Naive thymus-derived CD4-positive, alpha-beta T cell (primary cell): ENCODE measurements around the gene IL36B. TPM values are rescaled to one million over a fixed set of nuclear protein-coding genes. Genes with fewer than 3 reads are reported as not detected.

Experiments used
- ATAC-seq: fragments of 150-1000 bp; cut with Tn5 transposase; 2 replicates; pipeline ENCODE4 v1.10.0; 2021; ENCODE audit warnings: mild to moderate bottlenecking, moderate library complexity
- CTCF ChIA-PET: fragments of 350-600 bp; sonication (Branson Sonifier 250); formaldehyde crosslinking; loops from one replicate; lab custom pipeline; 2021; ENCODE audit warnings: antibody characterized with exemption; lab: Charles Lee
- POLR2A ChIA-PET: fragments of 350-600 bp; sonication (Branson Sonifier 250); formaldehyde crosslinking; loops from one replicate; lab custom pipeline; 2021; ENCODE audit warnings: antibody characterized with exemption, inconsistent platforms; lab: Charles Lee
- DNase-seq, 9 donors: peaks; one replicate each; pipeline versions ENCODE4 v3.0.0 to v3.0.0-alpha.2; 2020 to 2022; ENCODE audit warnings: mixed read lengths in 1 of 9
- H3K27ac ChIP-seq: one replicate; pipeline ENCODE4 v1.7.0; 2013; ENCODE audit warnings: mild to moderate bottlenecking, low read depth, low read length, moderate library complexity
- H3K27me3 ChIP-seq, 2 donors: one replicate each; pipeline ENCODE4 v1.7.0; 2013; ENCODE audit warnings: low read length in 2 of 2, mild to moderate bottlenecking in 2 of 2, moderate library complexity in 2 of 2; ENCODE audit not compliant: control insufficient read depth in 2 of 2, insufficient read depth in 2 of 2
- H3K36me3 ChIP-seq, 3 experiments: 1 replicate in 2 of 3; 2 replicates in 1 of 3; pipeline ENCODE4 v1.7.0; 2013; ENCODE audit warnings: low read length in 3 of 3, mild to moderate bottlenecking in 3 of 3, moderate library complexity in 1 of 3; ENCODE audit not compliant: insufficient read depth in 3 of 3, control insufficient read depth in 2 of 3
- H3K4me1 ChIP-seq, 2 donors: one replicate each; pipeline ENCODE4 v1.7.0; 2013; ENCODE audit warnings: low read length in 2 of 2, mild to moderate bottlenecking in 2 of 2, moderate library complexity in 1 of 2; ENCODE audit not compliant: control insufficient read depth in 2 of 2, insufficient read depth in 2 of 2
- H3K4me3 ChIP-seq: 2 replicates; pipeline ENCODE4 v1.7.0; 2013; ENCODE audit warnings: mild to moderate bottlenecking, low read length
- H3K9me3 ChIP-seq, 3 experiments: 1 replicate in 2 of 3; 2 replicates in 1 of 3; pipeline ENCODE4 v1.7.0; 2013; ENCODE audit warnings: low read length in 3 of 3; ENCODE audit not compliant: control insufficient read depth in 2 of 3
- H3K27ac Mint-ChIP-seq, 9 donors: one replicate each; pipeline ENCODE4 v1.8.0; 2020 to 2022; ENCODE audit warnings: mixed read lengths in 9 of 9, mild to moderate bottlenecking in 8 of 9, moderate library complexity in 5 of 9, inconsistent platforms in 2 of 9
- H3K27me3 Mint-ChIP-seq, 5 donors: one replicate each; pipeline ENCODE4 v1.8.0; 2021 to 2022; ENCODE audit warnings: mixed read lengths in 5 of 5, mild to moderate bottlenecking in 1 of 5
- H3K36me3 Mint-ChIP-seq, 5 donors: one replicate each; pipeline ENCODE4 v1.8.0; 2020 to 2022; ENCODE audit warnings: mixed read lengths in 5 of 5, mild to moderate bottlenecking in 3 of 5, inconsistent platforms in 1 of 5
- H3K4me1 Mint-ChIP-seq, 7 donors: one replicate each; pipeline ENCODE4 v1.8.0; 2020 to 2022; ENCODE audit warnings: mixed read lengths in 7 of 7, mild to moderate bottlenecking in 3 of 7, inconsistent platforms in 1 of 7
- H3K4me3 Mint-ChIP-seq, 10 donors: one replicate each; pipeline ENCODE4 v1.8.0; 2020 to 2022; ENCODE audit warnings: mild to moderate bottlenecking in 10 of 10, mixed read lengths in 10 of 10, moderate library complexity in 6 of 10, inconsistent platforms in 2 of 10
- H3K9me3 Mint-ChIP-seq, 11 donors: one replicate each; pipeline ENCODE4 v1.8.0; 2020 to 2022; ENCODE audit warnings: mixed read lengths in 11 of 11, mild to moderate bottlenecking in 4 of 11, inconsistent platforms in 1 of 11, moderate library complexity in 1 of 11
- intact Hi-C, 2 donors: fragments of 100-400 bp; cut with micrococcal nuclease; formaldehyde crosslinking; loops; one replicate each; pipeline ENCODE4 v1.15.1; 2023
- polyA plus RNA-seq, 2 donors: library from polyadenylated mRNA; unstranded; fragments of 300-500 nt; fragmentation: Illumina TruSeq; gene quantifications; one replicate each; pipeline ENCODE4 v1.2.3, GENCODE V29; 2021
- total RNA-seq, 6 experiments: library from RNA in 5 of 6; stranded (reverse) in 5 of 6; gene quantifications; 1 replicate in 5 of 6; 2 replicates in 1 of 6; pipeline ENCODE4 v1.2.3 and lab custom pipeline; 2021 to 2026

Gene IL36B
- total and polyA plus RNA-seq, 7 experiments from 2014 or later: not detected

GRCh38 chr2:113064281-113064680 lies 11.6 kb upstream of the IL36B start:
- Mint-ChIP-seq H3K36me3 (peaks cover 0 to 5% (median 3%) of the 10 kb centered on the region in 5 donors), H3K4me1 (peaks cover 0 to 2% (median 0%) of the 10 kb centered on the region in 7 donors), H3K9me3 (peaks cover 0 to 7% (median 0%) of the 10 kb centered on the region in 11 donors), H3K27me3 (peaks cover 0 to 24% (median 0%) of the 10 kb centered on the region in 5 donors), H3K4me3 (no peak overlapping the region), H3K27ac (no peak overlapping the region)
- DNase-seq (no peak), ATAC-seq (no peak)
- ChIA-PET POLR2A (no interaction called here), CTCF (no interaction called here)
- Histone ChIP-seq H3K4me3 (no peak overlapping the region), H3K27me3 (no peaks in the 10 kb centered on the region), H3K9me3 (no peaks in the 10 kb centered on the region), H3K36me3 (no peaks in the 10 kb centered on the region), H3K4me1 (no peaks in the 10 kb centered on the region), H3K27ac (no peak overlapping the region)
- intact Hi-C loops: no loop called here

DNA sequence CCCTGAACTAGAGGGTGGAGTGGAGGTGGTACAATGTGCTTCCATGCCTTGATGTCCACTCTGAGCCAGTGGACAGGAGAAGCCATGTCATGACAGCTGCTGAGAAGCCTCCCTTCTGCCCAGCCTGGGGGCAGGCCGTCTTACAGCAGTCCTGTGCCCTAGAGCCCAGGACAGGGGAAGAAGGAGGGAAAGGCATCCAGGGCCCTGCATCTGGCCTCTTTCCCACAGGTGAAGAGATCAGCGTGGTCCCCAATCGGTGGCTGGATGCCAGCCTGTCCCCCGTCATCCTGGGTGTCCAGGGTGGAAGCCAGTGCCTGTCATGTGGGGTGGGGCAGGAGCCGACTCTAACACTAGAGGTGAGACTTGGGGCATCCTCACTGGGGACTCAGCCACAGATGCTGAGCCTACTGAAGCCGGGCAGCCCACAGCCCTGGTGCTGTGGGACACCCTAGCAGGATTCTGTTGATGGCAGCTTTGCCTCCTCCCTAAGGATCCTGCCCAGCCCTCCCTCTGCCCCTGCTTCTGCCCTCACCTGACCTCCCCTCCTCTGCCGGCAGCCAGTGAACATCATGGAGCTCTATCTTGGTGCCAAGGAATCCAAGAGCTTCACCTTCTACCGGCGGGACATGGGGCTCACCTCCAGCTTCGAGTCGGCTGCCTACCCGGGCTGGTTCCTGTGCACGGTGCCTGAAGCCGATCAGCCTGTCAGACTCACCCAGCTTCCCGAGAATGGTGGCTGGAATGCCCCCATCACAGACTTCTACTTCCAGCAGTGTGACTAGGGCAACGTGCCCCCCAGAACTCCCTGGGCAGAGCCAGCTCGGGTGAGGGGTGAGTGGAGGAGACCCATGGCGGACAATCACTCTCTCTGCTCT lies 9.5 kb upstream of the IL36B start:
- DNase-seq (no peak), ATAC-seq (no peak)
- Mint-ChIP-seq H3K9me3 (peaks cover 0 to 5% (median 0%) of the 10 kb centered on the region in 11 donors), H3K4me3 (no peak overlapping the region), H3K27me3 (peaks cover 0 to 14% (median 0%) of the 10 kb centered on the region in 5 donors), H3K36me3 (peaks cover 0 to 5% (median 2%) of the 10 kb centered on the region in 5 donors), H3K4me1 (peaks cover 0 to 2% (median 0%) of the 10 kb centered on the region in 7 donors), H3K27ac (peak overlapping the region in 1 of 9 donors; percentile 44)
- no peaks in the 10 kb centered on the region for H3K9me3 ChIP-seq
- H3K36me3 ChIP-seq: no peaks in the 10 kb centered on the region
- ChIA-PET CTCF (no interaction called here), POLR2A (no interaction called here)
- H3K27ac ChIP-seq: no peak overlapping the region
- no peaks in the 10 kb centered on the region for H3K27me3 ChIP-seq
- H3K4me1 ChIP-seq: no peaks in the 10 kb centered on the region
- intact Hi-C loops: no loop called here
- H3K4me3 ChIP-seq: no peak overlapping the region

DNA sequence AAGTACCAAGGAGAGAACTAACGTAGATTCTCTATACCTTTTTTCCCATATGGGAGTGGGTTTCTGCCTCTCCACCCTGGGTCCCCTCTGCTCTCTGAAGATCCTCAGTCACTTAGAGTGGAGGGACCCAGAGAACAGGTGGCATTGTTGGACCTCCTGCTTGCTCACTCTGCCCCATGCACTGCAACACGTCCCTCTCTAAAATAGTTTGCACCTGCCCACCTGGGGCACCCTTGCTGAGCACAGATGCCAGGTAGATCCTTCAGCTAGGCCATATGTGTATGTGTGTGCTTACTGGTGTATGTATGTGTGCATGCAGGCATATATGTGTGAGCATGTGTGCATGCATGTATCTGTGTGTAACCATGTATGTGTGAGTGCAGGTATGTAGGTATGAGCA lies 8.6 kb upstream of the IL36B start:
- ChIA-PET POLR2A (no interaction called here), CTCF (no interaction called here)
- Mint-ChIP-seq H3K27ac (peak overlapping the region in 1 of 9 donors; percentile 44), H3K4me3 (no peak overlapping the region), H3K4me1 (no peaks in the 10 kb centered on the region), H3K9me3 (peaks cover 0 to 6% (median under 1%) of the 10 kb centered on the region in 11 donors), H3K36me3 (peaks cover 0 to 5% (median 0%) of the 10 kb centered on the region in 5 donors), H3K27me3 (peaks cover 0 to 11% (median 0%) of the 10 kb centered on the region in 5 donors)
- H3K27ac ChIP-seq: no peak overlapping the region
- H3K4me1 ChIP-seq: no peaks in the 10 kb centered on the region
- intact Hi-C loops: no loop called here
- DNase-seq (no peak), ATAC-seq (no peak)
- no peaks in the 10 kb centered on the region for H3K27me3 ChIP-seq
- H3K9me3 ChIP-seq: no peaks in the 10 kb centered on the region
- no peak overlapping the region for H3K4me3 ChIP-seq
- no peaks in the 10 kb centered on the region for H3K36me3 ChIP-seq

DNA sequence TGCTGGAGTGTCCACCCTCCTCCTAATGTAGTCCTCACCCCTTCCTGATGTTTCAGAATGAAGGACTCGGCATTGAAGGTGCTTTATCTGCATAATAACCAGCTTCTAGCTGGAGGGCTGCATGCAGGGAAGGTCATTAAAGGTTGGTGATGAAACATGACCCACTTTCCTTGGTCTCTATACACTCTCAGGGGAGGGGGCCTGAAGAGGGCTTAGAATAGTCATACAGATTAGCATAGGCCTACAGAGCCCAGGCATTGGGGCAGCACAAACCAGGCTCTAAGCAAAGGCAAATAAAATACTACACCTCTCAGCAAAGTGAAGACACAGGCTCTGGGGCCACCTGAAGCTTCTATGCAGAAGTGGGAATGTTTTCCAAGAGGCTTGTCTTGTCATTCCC lies 8.1 kb upstream of the IL36B start:
- no peaks in the 10 kb centered on the region for H3K27me3 ChIP-seq
- peaks cover 0 to under 1% (median 0%) of the 10 kb centered on the region in 3 experiments for H3K9me3 ChIP-seq
- intact Hi-C loops: no loop called here
- no peak for DNase-seq
- Mint-ChIP-seq H3K4me1 (no peaks in the 10 kb centered on the region), H3K27me3 (peaks cover 0 to 11% (median 0%) of the 10 kb centered on the region in 5 donors), H3K27ac (no peak overlapping the region), H3K9me3 (peaks cover 0 to 11% (median 3%) of the 10 kb centered on the region in 11 donors), H3K4me3 (no peak overlapping the region), H3K36me3 (peaks cover 0 to 5% (median 1%) of the 10 kb centered on the region in 5 donors)
- H3K36me3 ChIP-seq: no peaks in the 10 kb centered on the region
- no peak for ATAC-seq
- CTCF ChIA-PET: no interaction called here
- H3K27ac ChIP-seq: no peak overlapping the region
- H3K4me3 ChIP-seq: no peak overlapping the region
- H3K4me1 ChIP-seq: no peaks in the 10 kb centered on the region
- POLR2A ChIA-PET: no interaction called here

GRCh38 chr2:113060396-113060795 lies 7.7 kb upstream of the IL36B start:
- no peak overlapping the region for H3K4me3 Mint-ChIP-seq
- no peaks in the 10 kb centered on the region for H3K4me1 Mint-ChIP-seq
- Histone ChIP-seq H3K27ac (no peak overlapping the region), H3K4me1 (no peaks in the 10 kb centered on the region), H3K9me3 (peaks cover 0 to 4% (median 0%) of the 10 kb centered on the region in 3 experiments), H3K36me3 (no peaks in the 10 kb centered on the region), H3K4me3 (no peak overlapping the region), H3K27me3 (no peaks in the 10 kb centered on the region)
- ATAC-seq (peak; percentile 22), DNase-seq (no peak)
- peaks cover 0 to 13% (median 7%) of the 10 kb centered on the region in 11 donors for H3K9me3 Mint-ChIP-seq
- H3K27ac Mint-ChIP-seq: no peak overlapping the region
- H3K27me3 Mint-ChIP-seq: peaks cover 0 to 11% (median 0%) of the 10 kb centered on the region in 5 donors
- intact Hi-C loops: no loop called here
- ChIA-PET CTCF (no interaction called here), POLR2A (no interaction called here)
- H3K36me3 Mint-ChIP-seq: peaks cover 0 to 5% (median 3%) of the 10 kb centered on the region in 5 donors

- H3K4me1 Mint-ChIP-seq: no peaks in the 10 kb centered on the region
- no peaks in the 10 kb centered on the region for H3K36me3 ChIP-seq
- peaks cover 0 to 9% (median 0%) of the 10 kb centered on the region in 5 donors for H3K27me3 Mint-ChIP-seq
- H3K27ac ChIP-seq: no peak within 1 kb of the TSS
- no peak within 1 kb of the TSS for H3K27ac Mint-ChIP-seq
- ChIA-PET POLR2A (interaction anchor here (1.2 kb wide), 1 partner anchor 70 kb away, joined by 3 read pairs; no protein-coding TSS in a partner anchor), CTCF (interaction anchor here (0.6 to 0.7 kb wide), 2 partner anchors 17 to 18 kb away, joined by 3 to 4 read pairs; no protein-coding TSS in a partner anchor)
- H3K4me3 ChIP-seq: no peak within 1 kb of the TSS
- peaks cover 0 to 12% (median 3%) of the 10 kb centered on the region in 5 donors for H3K36me3 Mint-ChIP-seq
- no peak for DNase-seq
- H3K4me1 ChIP-seq: no peaks in the 10 kb centered on the region
- no peak within 1 kb of the TSS for H3K4me3 Mint-ChIP-seq
- no peak for ATAC-seq
- H3K9me3 Mint-ChIP-seq: peaks cover 4 to 21% (median 16%) of the 10 kb centered on the region in 11 donors
- peaks cover 0 to 12% (median 0%) of the 10 kb centered on the region in 3 experiments for H3K9me3 ChIP-seq
- intact Hi-C loops: no loop called here
- no peaks in the 10 kb centered on the region for H3K27me3 ChIP-seq
Observed at GRCh38 chr2:113058998-113059960, 6.6 kb upstream of the IL36B start, which contains the start of gene IL36RN. IL36RN (plus strand) TSS chr2:113059198; CDS start chr2:113059439, 241 bp downstream.
